D341Med (cell line): ENCODE measurements around the gene CFAP69.
"Not testable (repeated sequence)": the region's sequence is repeated elsewhere in the genome, so short reads cannot be mapped to it uniquely, and the experiment has no call there.

Experiments used
- DNase-seq: peaks from one replicate; pipeline ENCODE4 v3.0.0; 2012; ENCODE audit warnings: low spot score

CFAP69 gene

DNA sequence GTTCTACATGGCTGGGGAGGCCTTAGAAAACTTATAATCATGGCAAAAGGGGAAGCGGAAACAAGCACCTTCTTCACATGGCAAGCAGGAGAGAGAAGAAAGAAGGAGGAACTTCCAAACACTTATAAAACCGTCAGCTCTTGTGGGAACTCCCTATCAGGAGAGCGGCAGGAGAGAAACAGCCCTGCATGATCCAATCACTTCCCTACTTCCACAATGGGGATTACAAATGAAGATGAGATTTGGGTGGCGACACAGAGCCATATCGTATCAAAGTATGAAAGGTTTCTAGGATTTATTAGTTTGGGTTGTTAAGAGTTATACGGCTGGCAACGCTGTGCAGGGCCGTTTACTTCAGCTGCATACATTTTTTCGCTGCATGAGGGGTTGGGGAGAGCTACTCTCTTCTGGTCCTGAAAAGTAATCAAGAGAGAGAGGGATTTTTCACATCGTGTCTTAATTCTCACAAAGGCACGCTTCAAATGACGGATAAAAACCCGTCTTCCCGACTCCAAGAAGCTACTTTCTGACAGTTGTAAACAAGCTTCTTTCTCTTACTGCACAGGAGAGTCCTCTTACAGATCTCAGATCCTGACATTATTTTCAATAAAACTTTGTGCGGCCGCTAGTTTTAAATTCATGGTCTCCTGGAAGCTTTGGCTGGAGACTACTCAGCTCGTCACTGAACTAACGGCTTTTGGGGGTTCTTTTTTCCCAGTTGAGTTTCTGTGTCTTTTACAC, 100.8 kb downstream of the CFAP69 start:
- DNase-seq = peak; percentile 26

- DNase-seq = peak; percentile 98
Measured at GRCh38 chr7:90346336-90347125, 101.6 kb downstream of the CFAP69 start, which contains the start of gene GTPBP10. Gene GTPBP10, plus strand, starts transcription at chr7:90346716. Its CDS starts 26 bp downstream, at chr7:90346742.

GRCh38 chr7:90347759-90348158, 102.8 kb downstream of the CFAP69 start:
- no peak for DNase-seq

- DNase-seq = no peak
Measured at GRCh38 chr7:90349305-90349704, 104.3 kb downstream of the CFAP69 start.

DNA sequence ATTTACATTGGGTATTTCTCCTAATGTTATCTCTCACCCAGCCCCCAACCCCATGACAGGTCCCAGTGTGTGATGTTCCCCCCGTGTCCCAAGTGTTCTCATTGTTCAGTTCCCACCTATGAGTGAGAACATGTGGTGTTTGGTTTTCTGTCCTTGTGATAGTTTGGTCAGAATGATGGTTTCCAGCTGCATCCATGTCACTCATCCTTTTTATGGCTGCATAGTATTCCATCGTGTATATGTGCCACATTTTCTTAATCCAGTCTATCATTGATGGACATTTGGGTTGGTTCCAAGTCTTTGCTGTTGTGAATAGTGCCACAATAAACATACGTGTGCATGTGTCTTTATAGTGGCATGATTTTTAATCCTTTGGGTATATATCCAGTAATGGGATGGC, 105.1 kb downstream of the CFAP69 start:
- not testable (repeated sequence) for DNase-seq

DNA sequence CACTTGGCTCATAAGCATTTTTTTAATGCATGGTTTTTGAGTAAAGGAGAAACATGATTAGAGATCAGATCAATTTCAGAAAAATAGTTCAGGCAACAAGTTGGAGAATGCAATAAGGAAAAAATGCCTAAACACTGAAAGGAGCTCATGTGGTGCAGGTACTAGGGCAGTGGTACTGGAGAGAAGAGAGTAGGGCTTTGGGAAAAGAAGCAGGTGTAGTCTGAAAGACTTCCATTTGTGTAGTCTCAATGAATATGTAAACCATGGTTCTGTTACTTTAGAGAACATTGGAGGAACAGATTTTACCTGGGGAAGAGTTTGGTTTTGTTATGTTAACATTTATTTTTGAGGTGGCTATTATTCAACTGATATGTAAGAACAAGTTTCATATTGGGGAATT, 107.0 kb downstream of the CFAP69 start:
- DNase-seq = no peak
